COLO668 (cell line): Measurements from ENCODE around the gene STAG1.
"Not testable (repeated sequence)": the region's sequence is repeated elsewhere in the genome, so short reads cannot be mapped to it uniquely, and the experiment has no call there.

Experiments
- DNase-seq: peaks from one replicate; lab custom pipeline; 2025; ENCODE audit not compliant: unreplicated experiment; lab: John Stamatoyannopoulos, UW

Gene STAG1

GRCh38 chr3:136651581-136651980, 100.6 kb downstream of the STAG1 start:
- no peak for DNase-seq

GRCh38 chr3:136650461-136650860, 101.7 kb downstream of the STAG1 start:
- no peak for DNase-seq

- DNase-seq: no peak
These were observed 106.3 kb downstream of the STAG1 start for GRCh38 chr3:136645915-136646314.

- no peak for DNase-seq
These were observed 108.0 kb downstream of the STAG1 start for GRCh38 chr3:136644212-136644611.

GRCh38 chr3:136643380-136643779, 108.8 kb downstream of the STAG1 start:
- DNase-seq: not testable (repeated sequence)

- no peak for DNase-seq
These were observed 109.5 kb downstream of the STAG1 start for GRCh38 chr3:136642711-136643110.

GRCh38 chr3:136639069-136639468, 113.1 kb downstream of the STAG1 start:
- DNase-seq: no peak

GRCh38 chr3:136637176-136637575, 115.0 kb downstream of the STAG1 start:
- no peak for DNase-seq

- no peak for DNase-seq
These were observed 117.4 kb downstream of the STAG1 start for GRCh38 chr3:136634821-136635220.

- peak; percentile 7 for DNase-seq
These were observed 119.5 kb downstream of the STAG1 start for GRCh38 chr3:136632625-136633081.

GRCh38 chr3:136631424-136631823, 120.8 kb downstream of the STAG1 start:
- no peak for DNase-seq

- no peak for DNase-seq
These were observed 121.3 kb downstream of the STAG1 start for GRCh38 chr3:136630915-136631314.

- no peak for DNase-seq
These were observed 125.7 kb downstream of the STAG1 start for GRCh38 chr3:136626493-136626892.

- DNase-seq: peak; percentile 9
These were observed 127.0 kb downstream of the STAG1 start for GRCh38 chr3:136624894-136625815.

- no peak for DNase-seq
These were observed 127.8 kb downstream of the STAG1 start for GRCh38 chr3:136624371-136624770.

GRCh38 chr3:136621628-136622027, 130.6 kb downstream of the STAG1 start:
- DNase-seq: no peak

- DNase-seq: no peak
These were observed 131.7 kb downstream of the STAG1 start for GRCh38 chr3:136620436-136620835.

- not testable (repeated sequence) for DNase-seq
These were observed 134.1 kb downstream of the STAG1 start for GRCh38 chr3:136617969-136618525.

- DNase-seq: no peak
These were observed 135.0 kb downstream of the STAG1 start for GRCh38 chr3:136617198-136617597.

- DNase-seq: no peak
These were observed 139.7 kb downstream of the STAG1 start for GRCh38 chr3:136612512-136612911.

- no peak for DNase-seq
These were observed 145.2 kb downstream of the STAG1 start for GRCh38 chr3:136606990-136607389.

- DNase-seq: not testable (repeated sequence)
These were observed 146.0 kb downstream of the STAG1 start for GRCh38 chr3:136606216-136606615.
